PC-3 (cell line): ENCODE measurements around the gene PAX5. TPM values are rescaled to one million over a fixed set of nuclear protein-coding genes. Genes with fewer than 3 reads are reported as not detected.
A peak's percentile ranks its signal among the peaks of the same experiment; 100 is the strongest.

Experiments used
- ATAC-seq: fragments of 200-7000 bp; cut with Tn5 transposase; 2 replicates; pipeline ENCODE4 v1.9.1; 2020; ENCODE audit warnings: mild to moderate bottlenecking, moderate library complexity
- Bru-seq: library from RNA; stranded (reverse); fragments of 400-500 nt; gene quantifications from one replicate; lab custom pipeline; 2021; lab: Mats Ljungman, UMichigan
- BruChase-seq, 2 experiments: library from RNA; stranded (reverse); fragments of 400-500 nt; gene quantifications; one replicate each; lab custom pipeline; 2021; lab: Mats Ljungman, UMichigan
- BruUV-seq: library from RNA; stranded (reverse); fragments of 400-500 nt; replicated peaks from 2 replicates; lab custom pipeline; 2021; lab: Mats Ljungman, UMichigan
- CTCF ChIA-PET: fragments of 300-600 bp; sonication (Branson Sonifier 250); formaldehyde crosslinking; loops from one replicate; lab custom pipeline; 2022; ENCODE audit warnings: antibody characterized with exemption; lab: Charles Lee
- POLR2A ChIA-PET: fragments of 300-600 bp; sonication (Branson Sonifier 250); formaldehyde crosslinking; loops from one replicate; lab custom pipeline; 2022; ENCODE audit warnings: antibody characterized with exemption; ENCODE audit not compliant: unreplicated experiment; lab: Charles Lee
- DNase-seq: peaks from one replicate; pipeline ENCODE4 v3.0.0-alpha.2; 2015
- H2AFZ ChIP-seq: fragments of 300-600 bp; sonication (generic); 2 replicates; pipeline ENCODE4 v1.6.0; 2016; ENCODE audit warnings: antibody characterized with exemption, low read length
- H3F3A ChIP-seq: fragments of 300-600 bp; sonication (generic); one replicate; pipeline ENCODE4 v1.6.0; 2017; ENCODE audit warnings: antibody characterized with exemption, low read length, control low read depth, mild to moderate bottlenecking; ENCODE audit not compliant: unreplicated experiment
- H3K27ac ChIP-seq: fragments of 300-600 bp; sonication (generic); 2 replicates; pipeline ENCODE4 v1.5.1; 2016; ENCODE audit warnings: mild to moderate bottlenecking, low read length
- H3K27me3 ChIP-seq: fragments of 300-600 bp; sonication (generic); 2 replicates; pipeline ENCODE4 v1.6.1; 2016; ENCODE audit warnings: low read length, mixed read lengths
- H3K36me3 ChIP-seq: fragments of 300-600 bp; sonication (generic); 2 replicates; pipeline ENCODE4 v1.6.1; 2016; ENCODE audit warnings: low read depth, mixed run types, low read length, mixed read lengths
- H3K4me1 ChIP-seq: fragments of 300-600 bp; sonication (generic); 2 replicates; pipeline ENCODE4 v1.5.1; 2016; ENCODE audit warnings: low read length; ENCODE audit not compliant: insufficient read depth
- H3K4me2 ChIP-seq: fragments of 300-600 bp; sonication (generic); 2 replicates; pipeline ENCODE4 v1.6.0; 2016; ENCODE audit warnings: low read length
- H3K4me3 ChIP-seq: fragments of 300-600 bp; sonication (generic); 2 replicates; pipeline ENCODE4 v1.5.1; 2016; ENCODE audit warnings: mild to moderate bottlenecking, low read length, mixed read lengths
- H3K79me2 ChIP-seq: fragments of 300-600 bp; sonication (generic); 2 replicates; pipeline ENCODE4 v1.6.1; 2017; ENCODE audit warnings: low read length, mixed read lengths
- H3K9ac ChIP-seq: fragments of 300-600 bp; sonication (generic); 2 replicates; pipeline ENCODE4 v1.6.0; 2016; ENCODE audit warnings: mild to moderate bottlenecking, low read length
- H3K9me2 ChIP-seq: fragments of 300-600 bp; sonication (generic); replicated peaks from 2 replicates; pipeline ENCODE4 v1.6.1; 2016; ENCODE audit warnings: mixed run types, low read length, mixed read lengths
- H3K9me3 ChIP-seq: fragments of 300-600 bp; sonication (generic); 2 replicates; pipeline ENCODE4 v1.6.1; 2016; ENCODE audit warnings: low read length, mixed read lengths
- H4K20me1 ChIP-seq: fragments of 300-600 bp; sonication (generic); 2 replicates; pipeline ENCODE4 v1.6.1; 2016; ENCODE audit warnings: low read length, mixed read lengths
- CTCF ChIP-seq: fragments of 300-600 bp; sonication (generic); conservative IDR thresholded peaks from 2 replicates; pipeline ENCODE4 v1.5.1; 2017; ENCODE audit warnings: antibody characterized with exemption, low read depth, mild to moderate bottlenecking, low read length
- EZH2 ChIP-seq: fragments of 300-600 bp; sonication (generic); IDR thresholded peaks from one replicate; pipeline ENCODE4 v1.6.1; 2017; ENCODE audit warnings: antibody characterized with exemption, mild to moderate bottlenecking, low read length; ENCODE audit not compliant: unreplicated experiment
- EZH2phosphoT487 ChIP-seq: fragments of 300-600 bp; sonication (generic); IDR thresholded peaks from 2 replicates; pipeline ENCODE4 v1.6.1; 2018; ENCODE audit warnings: mild to moderate bottlenecking, antibody characterized with exemption, low read length, borderline replicate concordance
- intact Hi-C: fragments of 100-400 bp; cut with micrococcal nuclease; formaldehyde crosslinking; loops from 2 replicates; pipeline ENCODE4 v1.9.0; 2023
- long read RNA-seq: library from polyadenylated mRNA; unstranded; transcript quantifications from one replicate; pipeline ENCODE4 v2.0.0, GENCODE V29; 2021; ENCODE audit not compliant: unreplicated experiment
- total RNA-seq: library from RNA; depleted of rRNA; stranded (reverse); fragments of >200 nt; gene quantifications from 2 replicates; pipeline ENCODE4 v1.2.3, GENCODE V29; 2014; rRNA removed

Gene PAX5
- 0.52 TPM in 1 of 2 replicates, not detected in the other for total RNA-seq
- percentile 4 among the genes with signal in this experiment for Bru-seq, nascent RNA
- percentile 7 among the genes with signal in this experiment for BruChase-seq, experiment 1, labeled RNA remaining after a 6-hour chase
- BruChase-seq, experiment 2, labeled RNA remaining after a 2-hour chase, result percentile 12 among the genes with signal in this experiment
- long read RNA-seq, result 0 reads

DNA sequence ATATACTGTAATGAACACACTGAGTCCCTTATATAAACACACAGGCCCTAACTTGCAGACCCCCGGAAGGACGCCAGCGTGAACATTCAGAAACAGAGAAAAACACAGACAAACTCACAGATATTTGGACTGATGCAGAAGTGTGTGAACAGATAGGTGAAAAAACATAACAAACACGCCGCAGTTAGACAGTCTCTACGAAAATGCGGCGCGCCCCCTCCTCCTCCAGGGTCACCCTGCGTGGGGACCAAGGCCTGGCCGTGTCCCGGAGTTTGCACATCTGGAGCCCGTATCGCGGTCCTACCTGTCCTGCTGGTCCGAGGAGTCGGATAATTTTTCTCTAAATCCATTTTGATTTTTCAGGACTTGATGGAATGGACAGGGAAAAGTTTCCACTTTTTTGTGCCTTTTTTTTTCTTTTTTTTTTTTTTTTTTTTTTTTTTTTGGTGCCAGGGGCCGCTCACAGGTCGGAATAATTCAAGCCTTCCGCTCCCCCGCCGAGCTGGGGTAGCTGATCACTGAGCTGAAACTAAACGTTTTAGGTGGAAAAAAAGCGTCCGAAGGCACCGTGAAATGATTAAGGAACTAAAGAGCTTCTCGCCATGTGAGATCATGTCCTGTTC is at the start of gene PAX5:
Gene PAX5, minus strand, starts transcription at position 587 of the 623 bp plus-strand sequence. Its CDS starts 237 bp downstream, at position 350.
- no peaks in the 10 kb centered on the region for H3K9me3 ChIP-seq
- no peaks in the 10 kb centered on the region for H3K9me2 ChIP-seq
- no peak within 1 kb of the TSS for H3K27ac ChIP-seq
- intact Hi-C loops, result no loop called here
- ChIA-PET POLR2A (no interaction called here), CTCF (no interaction called here)
- no peak within 1 kb of the TSS for H3K9ac ChIP-seq
- no peaks in the 10 kb centered on the region for H3K36me3 ChIP-seq
- BruUV-seq, result no TSS peak
- H3F3A ChIP-seq, result no peaks in the 10 kb centered on the region
- TF ChIP-seq EZH2, result no peak
- TF ChIP-seq CTCF, result no peak
- TF ChIP-seq EZH2phosphoT487, result no peak
- no peaks in the 10 kb centered on the region for H3K79me2 ChIP-seq
- ATAC-seq (no peak), DNase-seq (no peak)
- no peaks in the 10 kb centered on the region for H3K4me1 ChIP-seq
- H4K20me1 ChIP-seq, result no peaks in the 10 kb centered on the region
- H3K27me3 ChIP-seq, result peaks cover 14% of the 10 kb centered on the region
- peak within 1 kb of the TSS; percentile 78 for H2AFZ ChIP-seq
- H3K4me3 ChIP-seq, result peak within 1 kb of the TSS; percentile 64
- peak within 1 kb of the TSS; percentile 90 for H3K4me2 ChIP-seq

GRCh38 chr9:37083654-37084053 is 49.6 kb upstream of the PAX5 start:
- H3K4me2 ChIP-seq, result no peak overlapping the region
- H2AFZ ChIP-seq, result no peak overlapping the region
- H3K36me3 ChIP-seq, result peaks cover 8% of the 10 kb centered on the region
- no peaks in the 10 kb centered on the region for H4K20me1 ChIP-seq
- H3K4me3 ChIP-seq, result no peak overlapping the region
- H3K4me1 ChIP-seq, result 0 out of 2 replicates have a peak, but pooled peaks cover 13% of the 10 kb centered on the region
- ChIA-PET POLR2A (no interaction called here), CTCF (no interaction called here)
- TF ChIP-seq EZH2 (no peak), EZH2phosphoT487 (no peak), CTCF (no peak)
- H3F3A ChIP-seq, result no peaks in the 10 kb centered on the region
- ATAC-seq (no peak), DNase-seq (no peak)
- H3K9me3 ChIP-seq, result no peaks in the 10 kb centered on the region
- H3K9me2 ChIP-seq, result no peaks in the 10 kb centered on the region
- H3K79me2 ChIP-seq, result peaks cover 53% of the 10 kb centered on the region
- no peaks in the 10 kb centered on the region for H3K27me3 ChIP-seq
- intact Hi-C loops, result no loop called here
- H3K9ac ChIP-seq, result no peak overlapping the region
- H3K27ac ChIP-seq, result no peak overlapping the region
- no TSS peak for BruUV-seq
